ENCODE data around the gene PVALB.

PVALB gene

DNA sequence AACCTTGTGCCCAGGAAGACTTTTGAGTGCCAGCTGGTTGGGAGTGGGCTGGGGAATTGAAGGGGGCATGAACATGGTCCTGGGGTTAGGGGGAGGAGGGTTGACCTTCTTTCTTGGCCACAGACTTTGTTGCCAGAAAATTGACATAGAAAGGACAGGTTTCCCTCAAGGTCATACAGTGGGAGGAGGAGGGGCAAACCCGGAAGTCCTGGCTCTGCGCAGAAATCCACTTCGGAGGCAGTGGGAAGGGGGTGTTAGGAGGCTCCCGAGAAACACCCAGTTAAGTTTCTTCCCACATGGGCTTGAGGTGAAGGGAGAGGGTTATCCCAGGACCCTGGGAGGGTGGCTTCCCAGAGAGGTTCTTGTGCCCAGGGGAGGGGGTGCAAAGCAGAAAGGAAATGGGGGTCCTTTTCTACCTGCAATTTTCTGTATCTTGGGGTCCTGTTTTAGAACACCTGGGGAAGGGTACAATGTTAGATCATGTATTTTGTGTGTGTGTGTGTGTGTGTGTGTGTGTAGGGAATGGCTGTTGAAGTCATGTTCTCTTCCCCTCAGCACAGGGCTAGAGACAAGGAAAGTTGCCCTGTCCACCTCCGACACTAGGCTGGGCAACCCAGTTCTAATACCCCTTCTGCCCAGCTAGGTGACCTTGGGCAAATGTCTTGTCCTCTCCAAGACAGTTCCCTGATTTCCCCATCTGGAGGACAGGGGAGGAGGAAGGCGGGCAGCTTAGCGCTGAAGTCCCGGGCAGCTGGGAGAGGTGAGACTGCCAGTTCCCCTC, 1.1 kb downstream of the PVALB start:
- in situ Hi-C loops (cut with MboI; ENCODE audit: low sequenced_read_pairs): no loop called here

DNA sequence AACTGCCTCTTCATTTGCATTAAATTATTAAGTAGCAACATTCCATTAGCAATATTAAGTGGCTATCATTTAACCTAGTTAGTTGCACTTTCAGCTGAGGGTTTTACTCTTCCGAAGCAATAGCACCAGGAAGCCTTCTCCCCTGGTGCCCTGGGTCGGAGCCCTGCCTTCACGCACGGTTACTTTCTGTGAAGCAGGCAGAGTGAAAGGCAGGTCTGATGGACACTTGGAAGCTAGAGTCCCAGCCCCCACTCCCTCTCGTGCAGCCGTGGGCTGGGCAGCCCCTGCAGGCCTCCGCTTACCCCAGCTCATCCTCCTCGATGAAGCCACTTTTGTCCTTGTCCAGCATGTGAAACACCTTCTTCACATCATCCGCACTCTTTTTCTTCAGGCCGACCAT, 2.0 kb downstream of the PVALB start:
- in situ Hi-C loops (cut with MboI; ENCODE audit: low sequenced_read_pairs): no loop called here

DNA sequence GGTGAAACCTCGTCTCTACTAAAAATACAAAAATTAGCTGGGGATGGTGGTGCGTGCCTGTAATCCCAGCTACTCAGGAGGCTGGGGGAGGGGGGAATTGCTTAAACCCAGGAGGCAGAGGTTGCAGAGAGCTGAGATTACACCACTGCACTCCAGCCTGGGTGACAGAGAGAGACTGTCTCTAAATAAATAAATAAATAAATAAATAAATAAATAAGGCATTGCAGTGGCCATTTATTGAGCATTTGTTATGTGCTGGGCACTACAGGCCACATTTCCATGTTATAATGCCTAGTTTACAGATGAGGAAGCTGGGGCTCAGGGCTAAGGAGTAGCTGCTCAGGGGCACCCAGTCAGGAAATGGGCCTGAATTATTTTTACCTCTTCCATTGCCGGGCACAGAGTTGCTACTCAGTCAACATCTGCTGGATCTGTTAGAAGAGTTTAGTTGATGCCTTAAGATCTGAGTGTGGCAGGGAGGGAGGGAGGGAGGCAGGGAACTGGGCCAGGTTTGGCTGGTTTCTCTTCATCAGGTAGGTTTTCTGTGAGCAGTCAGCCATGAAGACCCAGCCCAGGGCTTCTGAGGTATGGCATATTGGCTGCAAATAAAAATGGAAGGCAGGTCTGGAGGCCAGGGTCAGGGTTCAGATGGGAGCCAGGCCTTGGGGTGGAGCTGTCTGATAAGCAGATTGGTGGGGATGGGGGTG, 5.6 kb downstream of the PVALB start:
- in situ Hi-C loops (cut with MboI; ENCODE audit: low sequenced_read_pairs): no loop called here

- in situ Hi-C loops (cut with MboI; ENCODE audit: low sequenced_read_pairs): no loop called here
These were observed 7.5 kb downstream of the PVALB start for GRCh38 chr22:36809351-36809750.

- in situ Hi-C loops (cut with MboI; ENCODE audit: low sequenced_read_pairs): no loop called here
These were observed 8.0 kb downstream of the PVALB start for GRCh38 chr22:36808721-36809344.

DNA sequence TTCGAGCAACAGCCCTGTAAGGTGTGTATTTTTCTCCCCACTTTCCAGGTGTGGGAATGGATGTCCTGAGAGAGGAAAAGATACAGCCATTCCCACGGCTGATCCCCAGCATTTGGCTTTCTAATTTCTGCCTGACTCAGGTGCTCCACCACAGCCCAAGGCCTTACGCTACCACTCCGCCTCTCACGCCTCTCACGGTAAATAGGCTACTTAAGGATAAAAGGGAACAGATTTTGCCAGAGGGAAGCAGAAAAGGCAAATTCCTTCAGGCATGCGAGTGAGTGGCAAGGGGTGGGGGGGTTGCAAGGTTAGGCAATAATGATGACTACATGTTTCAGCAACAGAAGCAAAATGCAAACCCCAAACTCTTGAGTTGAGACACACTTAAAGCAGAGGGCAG, 9.2 kb downstream of the PVALB start:
- in situ Hi-C loops (cut with MboI; ENCODE audit: low sequenced_read_pairs): no loop called here

DNA sequence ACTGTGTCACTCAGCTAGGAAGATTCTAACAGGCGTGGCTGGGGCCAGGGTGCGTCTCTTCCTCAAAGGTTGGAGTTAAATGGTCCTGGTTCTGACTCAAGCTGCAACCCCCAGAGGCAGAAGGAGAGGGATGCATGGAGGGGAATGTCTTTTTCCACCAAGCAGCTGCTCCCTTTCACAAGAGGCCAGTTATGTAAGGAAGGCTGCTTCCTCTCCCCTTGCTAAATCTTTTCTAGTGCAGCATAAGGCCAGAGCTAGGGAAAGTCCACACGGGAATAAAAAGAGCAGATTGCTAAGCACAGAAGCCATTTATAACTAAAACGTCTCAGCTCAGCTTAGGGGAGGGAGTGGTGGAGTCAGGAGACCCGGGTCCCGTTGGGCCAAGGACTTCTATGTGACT, 10.0 kb downstream of the PVALB start:
- in situ Hi-C loops (cut with MboI; ENCODE audit: low sequenced_read_pairs): no loop called here

GRCh38 chr22:36803358-36803757, 13.5 kb downstream of the PVALB start:
- in situ Hi-C loops (cut with MboI; ENCODE audit: low sequenced_read_pairs): no loop called here

DNA sequence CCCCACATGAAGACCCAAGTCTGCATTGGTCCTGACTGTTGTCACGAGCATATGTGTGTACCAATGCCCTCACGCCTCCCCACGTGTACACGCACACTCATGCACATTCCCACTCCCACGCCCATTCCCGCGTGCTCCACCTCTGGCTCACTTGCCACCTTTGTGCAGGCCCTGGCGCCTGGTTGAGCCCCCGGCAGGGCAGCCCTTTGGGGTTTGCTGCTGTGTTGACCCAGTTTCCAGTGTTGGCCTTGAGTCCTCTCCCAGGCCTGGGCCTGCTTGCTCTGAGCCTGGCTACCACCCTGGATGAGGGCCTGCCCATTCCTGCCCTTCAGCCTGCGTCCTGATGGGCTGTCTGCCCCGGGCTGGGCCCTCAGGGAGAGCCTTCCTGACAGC, 18.2 kb downstream of the PVALB start:
- in situ Hi-C loops (cut with MboI; ENCODE audit: low sequenced_read_pairs): no loop called here

DNA sequence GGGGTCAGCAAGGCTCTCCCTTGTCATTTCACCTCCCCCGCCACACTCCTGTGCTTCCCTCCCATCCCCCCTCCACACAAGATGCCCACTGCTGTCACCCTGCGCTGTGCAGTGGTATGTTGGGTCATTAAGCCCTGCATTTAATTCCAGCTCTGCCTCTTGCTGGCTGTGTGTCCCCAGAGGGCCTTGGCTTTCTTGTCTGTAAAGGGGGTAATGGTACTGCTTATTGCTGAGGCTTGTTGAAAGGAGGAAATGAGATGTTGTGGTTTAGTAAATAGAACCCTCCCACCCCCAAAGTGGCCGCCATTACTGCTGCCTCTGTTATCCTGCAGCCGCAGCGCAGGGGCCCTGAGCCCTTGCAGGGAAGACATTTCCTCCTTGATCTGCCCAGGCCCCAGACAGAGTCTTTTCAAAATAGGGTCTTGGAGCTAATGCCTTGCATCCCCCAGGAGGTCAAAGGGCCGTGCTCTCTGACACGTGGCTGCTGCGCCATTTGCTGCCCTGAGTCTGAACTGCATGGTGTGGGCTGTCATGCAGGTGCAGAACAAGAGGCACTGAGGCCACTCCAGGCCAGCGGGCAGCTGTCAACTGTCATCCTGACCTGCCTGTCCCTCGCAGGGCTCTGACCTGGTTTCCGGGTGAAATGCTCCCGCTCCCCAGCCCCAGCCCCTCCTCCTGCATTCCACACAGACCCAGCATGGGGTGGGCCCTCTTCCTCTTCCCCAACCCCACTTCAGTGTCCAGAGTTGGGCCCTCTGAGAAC, 18.7 kb downstream of the PVALB start:
- in situ Hi-C loops (cut with MboI; ENCODE audit: low sequenced_read_pairs): no loop called here

DNA sequence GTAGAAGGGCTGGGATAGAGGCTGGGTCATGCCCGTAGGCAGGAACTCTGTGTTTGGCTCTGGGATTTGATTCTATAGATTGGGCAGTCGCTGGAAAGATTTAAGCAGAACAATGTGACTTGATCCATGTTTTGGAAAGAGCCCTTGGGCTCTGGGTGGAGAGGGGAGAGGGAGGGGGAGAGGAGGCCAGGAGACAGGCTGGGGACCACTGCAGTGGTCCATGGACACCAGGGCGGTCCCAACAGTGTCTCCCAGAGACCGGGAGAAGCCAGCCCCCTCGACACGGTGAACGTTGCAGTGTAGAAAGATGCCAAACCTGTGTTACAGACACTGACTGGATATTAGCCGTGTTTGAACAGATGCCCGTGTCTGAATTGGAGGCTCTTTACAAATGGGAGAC, 19.5 kb downstream of the PVALB start:
- in situ Hi-C loops (cut with MboI; ENCODE audit: low sequenced_read_pairs): no loop called here

- in situ Hi-C loops (cut with MboI; ENCODE audit: low sequenced_read_pairs): no loop called here
These were observed 20.2 kb downstream of the PVALB start for GRCh38 chr22:36796552-36797175.

GRCh38 chr22:36795633-36796032, 21.2 kb downstream of the PVALB start:
- in situ Hi-C loops (cut with MboI; ENCODE audit: low sequenced_read_pairs): no loop called here

GRCh38 chr22:36790648-36791047, 26.2 kb downstream of the PVALB start:
- in situ Hi-C loops (cut with MboI; ENCODE audit: low sequenced_read_pairs): no loop called here

- in situ Hi-C loops (cut with MboI; ENCODE audit: low sequenced_read_pairs): no loop called here
These were observed 29.4 kb downstream of the PVALB start for GRCh38 chr22:36787204-36787988.

DNA sequence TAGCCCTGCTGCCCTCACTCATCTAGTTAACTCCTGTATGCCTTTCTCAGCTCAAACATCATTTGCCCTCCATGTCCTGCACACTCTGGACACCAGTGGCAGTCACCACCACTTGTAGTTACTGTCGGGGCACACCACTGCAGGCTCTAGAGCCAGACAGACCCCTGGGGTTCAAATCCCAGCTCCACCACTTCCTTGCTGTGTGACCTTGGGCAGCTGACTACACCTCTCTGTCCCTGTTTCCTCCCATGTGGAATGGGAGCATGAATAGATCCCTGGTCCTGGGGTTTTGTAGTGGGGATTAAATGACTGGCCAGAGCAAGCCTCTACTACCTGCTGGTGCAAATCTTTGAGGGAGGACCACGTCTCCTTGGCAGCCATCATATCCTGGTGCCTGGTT, 33.1 kb downstream of the PVALB start:
- in situ Hi-C loops (cut with MboI; ENCODE audit: low sequenced_read_pairs): no loop called here

DNA sequence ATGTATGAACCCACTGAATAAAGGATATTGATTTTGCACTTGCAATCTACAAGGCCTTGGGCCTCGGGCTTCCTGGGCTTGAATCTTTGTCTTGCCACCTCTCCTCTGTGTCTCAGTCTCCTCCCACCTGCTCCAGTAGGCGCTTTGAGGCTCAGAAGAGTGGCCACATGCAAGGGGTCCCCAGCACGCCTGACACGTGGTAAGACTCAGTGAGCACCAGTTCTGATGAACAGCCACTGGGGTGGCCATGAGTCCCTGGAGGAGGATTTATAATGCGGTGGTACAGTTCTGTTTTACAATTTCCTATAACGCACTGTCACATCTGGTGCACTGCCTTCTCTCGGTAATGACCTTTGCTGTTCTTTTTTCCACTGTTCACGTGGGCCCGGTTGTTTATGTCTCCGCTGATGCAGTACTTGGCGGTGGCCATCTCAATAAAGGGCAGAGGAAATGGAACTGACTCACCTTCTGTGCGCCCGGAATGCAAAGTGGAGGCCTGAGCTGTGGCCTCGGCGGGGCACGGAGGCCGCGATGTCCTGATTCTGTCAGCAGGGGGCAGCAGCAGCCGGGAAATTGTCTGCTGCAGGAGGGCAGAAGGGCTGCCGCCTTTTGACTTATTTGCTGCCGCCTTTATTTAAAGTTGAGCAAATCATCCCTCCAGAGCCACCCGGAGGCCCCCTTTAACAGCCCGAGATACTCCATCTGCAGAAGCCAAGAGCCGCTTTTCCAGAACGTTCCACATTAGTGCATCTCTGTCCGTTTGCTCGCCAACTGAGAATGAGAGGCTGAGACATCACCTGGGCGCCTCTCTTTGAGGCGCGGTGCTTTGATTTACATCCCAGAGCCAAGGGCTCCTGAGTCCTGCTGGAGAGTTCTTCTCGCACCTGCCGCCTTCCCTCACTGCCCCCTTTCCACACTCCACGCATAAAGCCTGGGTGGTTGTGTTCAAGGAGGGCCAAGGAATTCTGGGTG, 34.9 kb downstream of the PVALB start:
- in situ Hi-C loops (cut with MboI; ENCODE audit: low sequenced_read_pairs): no loop called here

GRCh38 chr22:36778020-36778419, 38.8 kb downstream of the PVALB start:
- in situ Hi-C loops (cut with MboI; ENCODE audit: low sequenced_read_pairs): no loop called here

DNA sequence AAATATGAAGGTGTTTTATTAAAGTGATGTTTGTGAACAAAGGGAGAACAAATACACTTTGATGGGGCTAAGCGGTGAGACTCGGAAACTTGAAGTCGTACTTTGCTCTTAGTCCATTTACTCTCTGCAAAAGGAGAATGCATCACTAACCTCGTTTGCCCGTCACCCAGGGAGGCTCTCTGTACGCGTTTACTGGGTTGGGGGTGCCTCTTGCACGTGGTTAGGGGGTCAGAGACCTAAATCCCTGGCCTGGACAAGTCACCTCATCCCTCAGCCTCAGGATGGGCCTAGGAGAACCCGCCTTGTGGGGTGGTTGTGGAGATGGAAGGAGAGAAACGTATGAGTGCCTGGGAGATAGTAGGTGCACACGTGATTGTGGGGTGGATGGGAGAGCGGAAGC, 40.1 kb downstream of the PVALB start:
- in situ Hi-C loops (cut with MboI; ENCODE audit: low sequenced_read_pairs): no loop called here
